Heart left ventricle (tissue), 11 donors: ENCODE data around the gene GTF2H2C. TPM values are rescaled to one million over a fixed set of nuclear protein-coding genes. Genes with fewer than 3 reads are reported as not detected.

Experiments
- polyA plus RNA-seq, 2 donors: library from polyadenylated mRNA; stranded (reverse); fragments of 200-250 nt; gene quantifications; one replicate each; pipeline ENCODE4 v1.2.3, GENCODE V29; 2013
- total RNA-seq, 9 donors: library from RNA; depleted of rRNA in 2 of 9; stranded (reverse); fragments of >200 nt in 2 of 9; fragmentation: NEBNext Ultra II Directional in 3 of 9; extraction: Animal tissue kit (Norgen Biotek cat#: 25700) in 3 of 9; gene quantifications; one replicate each; pipeline versions ENCODE4 v1.1.0 to v1.2.4, GENCODE V29; 2016 to 2023
- donor health status: ischemic (EF 13 %, LVEDD 7.1; RV severe dilation, severe dysfunction).
- donor health status: healthy with polysubstance abuse.
- donor health status: DM: no; HTN: yes; CAD: no.
- donor health status: DM: no; HTN: no; CAD: no.
- donor health status: ischemic (EF 25% LVEDD 5.7; RV mildly dilated, moderate dysfunction).
- donor health status: healthy.
- donor health status: DM: yes; HTN: yes; CAD: no.
- donor health status: PGD.
- donor health status: nonischemic (EF 23%, LVEDD 6.1; RV moderate dilation, normal function).

GTF2H2C gene
- total and polyA plus RNA-seq, 11 donors = 9.1 to 19.0 (median 13.9) TPM

Other genes starting within 250 kb of the GTF2H2C start
- 1 to 10 TPM; 1.5 to 6.4 (median 3.2) TPM for gene CCDC125, start 227.4 kb upstream of the GTF2H2C start, total RNA-seq
- 1 to 10 TPM; 1.8 to 2.3 TPM for gene CCDC125, start 227.4 kb upstream of the GTF2H2C start, polyA plus RNA-seq
- gene AK6, start 190.7 kb upstream of the GTF2H2C start, total RNA-seq = 10 to 100 TPM; 26.2 to 43.8 (median 34.5) TPM
- gene AK6, start 190.7 kb upstream of the GTF2H2C start, polyA plus RNA-seq = 10 to 100 TPM; 42.0 to 58.9 TPM
- 10 to 100 TPM; 37.8 to 51.9 (median 48.0) TPM for gene TAF9, start 190.7 kb upstream of the GTF2H2C start, total RNA-seq
- 10 to 100 TPM; 56.8 to 75.0 TPM for gene TAF9, start 190.7 kb upstream of the GTF2H2C start, polyA plus RNA-seq
- gene RAD17, start 190.4 kb upstream of the GTF2H2C start, total RNA-seq = 10 to 100 TPM; 17.4 to 25.8 (median 20.9) TPM
- 10 to 100 TPM in 1 of 2 donors, 1 to 10 TPM in 1; 6.7 to 15.6 TPM for gene RAD17, start 190.4 kb upstream of the GTF2H2C start, polyA plus RNA-seq
- gene MARVELD2, start 145.1 kb upstream of the GTF2H2C start, total RNA-seq = 1 to 10 TPM in 8 of 9 donors, under 1 TPM in 1; 0.87 to 3.8 (median 1.7) TPM
- under 1 TPM; 0.27 to 0.55 TPM for gene MARVELD2, start 145.1 kb upstream of the GTF2H2C start, polyA plus RNA-seq
- gene OCLN, start 67.4 kb upstream of the GTF2H2C start, total RNA-seq = 1 to 10 TPM in 8 of 9 donors, under 1 TPM in 1; 0.72 to 3.5 (median 2.0) TPM
- 1 to 10 TPM in 1 of 2 donors, under 1 TPM in 1; 0.39 to 2.1 TPM for gene OCLN, start 67.4 kb upstream of the GTF2H2C start, polyA plus RNA-seq